C4-2B (cell line): ENCODE data around the gene TP53TG5.

Experiments
- ZFX ChIP-seq: fragments of 450-650 bp; IDR thresholded peaks from 2 replicates; pipeline ENCODE4 v1.6.1; 2017
- TF ChIP-seq, protein P1 (sequence below): fragments of 450-650 bp; conservative IDR thresholded peaks from 2 replicates; pipeline ENCODE4 v1.5.1; 2017; ENCODE audit warnings: mild to moderate bottlenecking

DNA sequence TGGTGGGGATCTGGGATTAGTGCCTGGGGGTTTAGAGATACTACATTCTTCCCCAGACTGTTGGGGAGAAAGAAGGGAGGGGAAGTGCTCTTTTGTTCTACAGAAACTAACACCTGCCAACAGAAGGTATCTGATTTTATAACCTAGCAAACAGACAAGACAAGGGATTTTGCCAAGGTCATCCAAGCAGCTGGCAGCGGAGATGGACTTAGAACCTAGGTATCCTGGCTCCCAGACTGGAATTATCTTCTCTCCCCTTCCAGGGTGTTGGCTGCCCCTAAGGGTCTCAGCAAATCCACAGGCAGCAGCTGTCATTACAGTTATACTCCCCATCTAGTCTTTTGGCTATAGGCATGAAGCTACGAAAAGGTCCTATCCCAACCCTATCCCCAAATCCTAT, 38.3 kb downstream of the TP53TG5 start:
- TF ChIP-seq, protein P1, sequence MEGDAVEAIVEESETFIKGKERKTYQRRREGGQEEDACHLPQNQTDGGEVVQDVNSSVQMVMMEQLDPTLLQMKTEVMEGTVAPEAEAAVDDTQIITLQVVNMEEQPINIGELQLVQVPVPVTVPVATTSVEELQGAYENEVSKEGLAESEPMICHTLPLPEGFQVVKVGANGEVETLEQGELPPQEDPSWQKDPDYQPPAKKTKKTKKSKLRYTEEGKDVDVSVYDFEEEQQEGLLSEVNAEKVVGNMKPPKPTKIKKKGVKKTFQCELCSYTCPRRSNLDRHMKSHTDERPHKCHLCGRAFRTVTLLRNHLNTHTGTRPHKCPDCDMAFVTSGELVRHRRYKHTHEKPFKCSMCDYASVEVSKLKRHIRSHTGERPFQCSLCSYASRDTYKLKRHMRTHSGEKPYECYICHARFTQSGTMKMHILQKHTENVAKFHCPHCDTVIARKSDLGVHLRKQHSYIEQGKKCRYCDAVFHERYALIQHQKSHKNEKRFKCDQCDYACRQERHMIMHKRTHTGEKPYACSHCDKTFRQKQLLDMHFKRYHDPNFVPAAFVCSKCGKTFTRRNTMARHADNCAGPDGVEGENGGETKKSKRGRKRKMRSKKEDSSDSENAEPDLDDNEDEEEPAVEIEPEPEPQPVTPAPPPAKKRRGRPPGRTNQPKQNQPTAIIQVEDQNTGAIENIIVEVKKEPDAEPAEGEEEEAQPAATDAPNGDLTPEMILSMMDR: no peak
- TF ChIP-seq ZFX: no peak
